Activated naive CD8-positive, alpha-beta T cell treated with anti-CD3 and anti-CD28 coated beads, Interleukin-2, amount 50 U/mL, for 24 hours (primary cell): ENCODE results near the gene PAPPA2.

Source experiments
- ATAC-seq: fragments of 150-1000 bp; cut with Tn5 transposase; one replicate; pipeline ENCODE4 v1.10.0; 2021
- DNase-seq: peaks from one replicate; pipeline ENCODE4 v3.0.0; 2021
- H3K27ac Mint-ChIP-seq: one replicate; pipeline ENCODE4 v1.8.0; 2021; ENCODE audit warnings: mild to moderate bottlenecking, mixed read lengths
- H3K27me3 Mint-ChIP-seq: one replicate; pipeline ENCODE4 v1.8.0; 2021; ENCODE audit warnings: mixed read lengths
- H3K36me3 Mint-ChIP-seq: one replicate; pipeline ENCODE4 v1.8.0; 2021; ENCODE audit warnings: low read depth, mixed read lengths
- H3K4me1 Mint-ChIP-seq: one replicate; pipeline ENCODE4 v1.8.0; 2021; ENCODE audit warnings: mixed read lengths
- H3K4me3 Mint-ChIP-seq: one replicate; pipeline ENCODE4 v1.8.0; 2021; ENCODE audit warnings: mild to moderate bottlenecking, moderate library complexity, mixed read lengths
- H3K9me3 Mint-ChIP-seq: one replicate; pipeline ENCODE4 v1.8.0; 2021; ENCODE audit warnings: mixed read lengths

Gene PAPPA2

GRCh38 chr1:176469450-176470010 is 6.6 kb downstream of the PAPPA2 start:
- Mint-ChIP-seq H3K36me3 (no peaks in the 10 kb centered on the region), H3K4me3 (no peak overlapping the region), H3K27ac (no peak overlapping the region), H3K4me1 (no peaks in the 10 kb centered on the region), H3K9me3 (no peaks in the 10 kb centered on the region), H3K27me3 (no peaks in the 10 kb centered on the region)
- no peak for DNase-seq
- no peak for ATAC-seq

GRCh38 chr1:176471338-176472121 is 8.6 kb downstream of the PAPPA2 start:
- Mint-ChIP-seq H3K9me3 (no peaks in the 10 kb centered on the region), H3K4me1 (no peaks in the 10 kb centered on the region), H3K36me3 (no peaks in the 10 kb centered on the region), H3K4me3 (no peak overlapping the region), H3K27ac (no peak overlapping the region), H3K27me3 (no peaks in the 10 kb centered on the region)
- DNase-seq (no peak), ATAC-seq (no peak)

DNA sequence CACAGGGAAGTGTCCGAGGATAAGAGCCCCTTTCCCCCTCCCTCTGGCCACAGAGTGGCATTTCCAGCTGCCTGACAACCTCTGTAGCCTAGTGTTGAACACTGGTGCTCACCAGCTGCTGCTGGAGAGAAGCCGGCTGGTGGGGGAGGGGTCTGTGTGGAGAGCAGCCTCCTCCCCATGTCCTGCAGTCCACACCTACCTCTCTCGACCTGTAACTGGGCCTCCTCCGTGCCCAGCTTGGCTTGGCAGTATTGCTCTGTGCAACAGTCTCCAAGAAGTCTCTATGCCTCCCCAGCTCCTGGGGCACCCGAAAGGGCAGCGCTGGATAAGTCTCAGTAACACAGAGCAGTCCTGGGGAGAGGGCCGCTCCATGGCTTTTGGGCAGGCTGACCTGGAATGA is 17.0 kb downstream of the PAPPA2 start:
- H3K4me3 Mint-ChIP-seq, result no peak overlapping the region
- H3K9me3 Mint-ChIP-seq, result no peaks in the 10 kb centered on the region
- DNase-seq, result no peak
- ATAC-seq, result no peak
- H3K27me3 Mint-ChIP-seq, result no peaks in the 10 kb centered on the region
- H3K27ac Mint-ChIP-seq, result no peak overlapping the region
- H3K36me3 Mint-ChIP-seq, result no peaks in the 10 kb centered on the region
- H3K4me1 Mint-ChIP-seq, result no peaks in the 10 kb centered on the region

DNA sequence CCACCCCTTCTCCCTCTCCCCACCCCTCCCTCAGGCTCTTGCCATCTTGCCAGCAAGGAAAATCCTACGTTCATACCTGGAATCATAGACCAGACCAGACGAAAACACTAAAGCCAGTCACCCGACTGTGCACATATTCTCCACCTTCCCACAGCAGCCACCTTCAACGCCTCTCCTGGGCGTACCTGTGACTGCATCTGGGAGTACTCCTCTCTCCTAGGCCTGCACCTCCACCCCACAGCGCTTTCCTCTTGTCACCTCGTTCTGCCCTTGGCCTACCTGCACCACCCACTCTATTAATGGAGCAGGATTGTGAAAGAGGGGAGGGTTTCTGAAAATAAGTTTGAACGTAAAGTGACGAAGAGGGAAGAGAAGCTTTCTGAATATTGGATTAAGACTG is 17.8 kb downstream of the PAPPA2 start:
- Mint-ChIP-seq H3K36me3 (no peaks in the 10 kb centered on the region), H3K4me3 (no peak overlapping the region), H3K27me3 (no peaks in the 10 kb centered on the region), H3K4me1 (no peaks in the 10 kb centered on the region), H3K27ac (no peak overlapping the region), H3K9me3 (no peaks in the 10 kb centered on the region)
- DNase-seq (no peak), ATAC-seq (no peak)

DNA sequence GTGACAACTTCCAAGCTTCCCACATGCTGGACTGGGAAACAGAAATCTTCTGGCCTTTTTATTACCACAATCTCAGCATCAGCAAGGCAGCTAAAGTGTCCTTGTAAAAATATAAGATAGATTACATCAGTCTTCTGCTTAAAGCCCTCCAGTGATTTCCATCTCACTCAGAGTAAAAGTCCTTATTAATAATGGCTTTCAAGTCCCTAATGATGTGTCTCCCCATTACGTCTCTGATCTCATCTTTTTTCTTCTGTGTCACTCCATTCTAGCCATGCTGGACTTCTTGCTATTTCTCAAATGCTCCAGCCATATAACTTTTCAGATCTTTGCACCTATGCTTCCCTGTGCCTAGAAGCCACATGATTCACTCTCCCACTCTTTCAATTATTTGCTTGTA is 22.1 kb downstream of the PAPPA2 start:
- ATAC-seq, result no peak
- no peaks in the 10 kb centered on the region for H3K9me3 Mint-ChIP-seq
- H3K4me3 Mint-ChIP-seq, result no peak overlapping the region
- no peaks in the 10 kb centered on the region for H3K36me3 Mint-ChIP-seq
- H3K27me3 Mint-ChIP-seq, result no peaks in the 10 kb centered on the region
- DNase-seq, result no peak
- no peak overlapping the region for H3K27ac Mint-ChIP-seq
- no peaks in the 10 kb centered on the region for H3K4me1 Mint-ChIP-seq

GRCh38 chr1:176494436-176494835 is 31.5 kb downstream of the PAPPA2 start:
- Mint-ChIP-seq H3K4me3 (no peak overlapping the region), H3K36me3 (no peaks in the 10 kb centered on the region), H3K27me3 (no peaks in the 10 kb centered on the region), H3K27ac (no peak overlapping the region), H3K9me3 (no peaks in the 10 kb centered on the region), H3K4me1 (no peaks in the 10 kb centered on the region)
- ATAC-seq (no peak), DNase-seq (no peak)

- Mint-ChIP-seq H3K27ac (no peak overlapping the region), H3K27me3 (no peaks in the 10 kb centered on the region), H3K4me1 (no peaks in the 10 kb centered on the region), H3K9me3 (no peaks in the 10 kb centered on the region), H3K36me3 (no peaks in the 10 kb centered on the region), H3K4me3 (no peak overlapping the region)
- no peak for DNase-seq
- no peak for ATAC-seq
Measured at GRCh38 chr1:176499671-176500070, 36.7 kb downstream of the PAPPA2 start.

DNA sequence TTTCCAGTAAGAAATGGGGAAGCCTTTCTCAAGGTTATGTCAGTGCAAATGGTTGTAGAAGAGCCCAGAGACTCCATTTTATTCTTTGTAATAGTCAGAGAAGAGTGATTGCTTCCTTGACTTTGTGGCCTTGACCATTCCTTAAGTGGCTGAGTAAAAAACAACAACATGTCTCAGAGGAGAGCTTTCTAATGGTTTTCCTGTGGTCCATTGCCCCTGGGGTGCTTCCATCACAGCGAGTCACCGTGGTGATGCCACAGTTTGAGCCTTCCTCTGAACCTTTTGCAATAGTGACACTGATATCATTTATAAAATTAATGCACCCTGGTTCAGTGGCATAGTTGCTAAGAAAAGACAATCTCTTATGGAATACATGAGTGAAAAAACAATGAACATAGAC is 38.6 kb downstream of the PAPPA2 start:
- no peaks in the 10 kb centered on the region for H3K9me3 Mint-ChIP-seq
- no peaks in the 10 kb centered on the region for H3K36me3 Mint-ChIP-seq
- no peak overlapping the region for H3K27ac Mint-ChIP-seq
- H3K4me1 Mint-ChIP-seq, result no peaks in the 10 kb centered on the region
- H3K4me3 Mint-ChIP-seq, result no peak overlapping the region
- ATAC-seq (no peak), DNase-seq (no peak)
- H3K27me3 Mint-ChIP-seq, result no peaks in the 10 kb centered on the region

- no peak for DNase-seq
- H3K4me3 Mint-ChIP-seq, result no peak overlapping the region
- H3K4me1 Mint-ChIP-seq, result no peaks in the 10 kb centered on the region
- peaks cover 6% of the 10 kb centered on the region for H3K27me3 Mint-ChIP-seq
- H3K36me3 Mint-ChIP-seq, result no peaks in the 10 kb centered on the region
- ATAC-seq, result no peak
- H3K27ac Mint-ChIP-seq, result no peak overlapping the region
- no peaks in the 10 kb centered on the region for H3K9me3 Mint-ChIP-seq
Measured at GRCh38 chr1:176504848-176505553, 42.0 kb downstream of the PAPPA2 start.

DNA sequence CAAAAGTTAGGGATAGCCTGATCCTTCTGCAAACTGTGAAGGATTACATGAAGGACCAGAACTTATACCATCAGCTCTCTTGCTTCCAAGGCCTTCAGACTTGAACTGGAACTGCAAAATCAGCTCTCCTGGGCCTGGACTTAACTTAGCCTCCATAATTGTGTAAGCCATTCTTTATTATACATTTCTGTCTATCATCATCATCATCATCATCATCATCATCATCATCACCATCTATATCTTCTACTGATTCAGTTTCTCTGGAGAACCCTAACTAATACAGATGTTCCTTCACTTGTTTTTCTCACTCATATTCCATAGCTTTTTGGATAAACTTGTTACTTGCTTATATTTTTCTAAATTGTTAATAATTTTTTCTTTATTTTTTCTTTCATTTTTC is 50.0 kb downstream of the PAPPA2 start:
- H3K27me3 Mint-ChIP-seq, result no peaks in the 10 kb centered on the region
- no peaks in the 10 kb centered on the region for H3K36me3 Mint-ChIP-seq
- no peak overlapping the region for H3K4me3 Mint-ChIP-seq
- no peak for DNase-seq
- no peak for ATAC-seq
- peaks cover 6% of the 10 kb centered on the region for H3K9me3 Mint-ChIP-seq
- H3K27ac Mint-ChIP-seq, result no peak overlapping the region
- peaks cover 3% of the 10 kb centered on the region for H3K4me1 Mint-ChIP-seq

GRCh38 chr1:176515310-176515709 is 52.3 kb downstream of the PAPPA2 start:
- no peaks in the 10 kb centered on the region for H3K27me3 Mint-ChIP-seq
- DNase-seq (no peak), ATAC-seq (no peak)
- no peaks in the 10 kb centered on the region for H3K36me3 Mint-ChIP-seq
- H3K4me3 Mint-ChIP-seq, result no peak overlapping the region
- peaks cover 6% of the 10 kb centered on the region for H3K9me3 Mint-ChIP-seq
- H3K27ac Mint-ChIP-seq, result no peak overlapping the region
- peaks cover 3% of the 10 kb centered on the region for H3K4me1 Mint-ChIP-seq

DNA sequence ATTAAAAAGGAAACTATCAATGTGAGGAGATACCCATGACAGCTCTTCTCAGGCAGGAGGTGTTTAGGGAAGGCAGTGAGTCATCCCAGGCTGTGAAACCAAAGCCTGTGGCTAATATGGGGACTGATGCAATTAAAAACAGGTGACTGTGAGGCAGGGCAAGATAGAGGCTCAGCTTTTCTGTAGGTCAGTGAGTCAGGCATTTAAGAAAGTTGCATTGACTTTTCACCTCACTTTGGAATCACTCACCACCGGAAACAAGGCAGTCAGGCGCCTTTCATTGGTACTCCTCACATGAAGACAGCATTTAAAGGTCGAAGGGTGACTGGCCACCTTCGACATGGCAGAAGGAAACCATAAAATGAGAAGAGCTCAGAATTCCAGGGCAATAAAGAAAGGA is 54.5 kb downstream of the PAPPA2 start:
- H3K27ac Mint-ChIP-seq, result no peak overlapping the region
- H3K4me1 Mint-ChIP-seq, result peaks cover 3% of the 10 kb centered on the region
- H3K9me3 Mint-ChIP-seq, result peaks cover 6% of the 10 kb centered on the region
- ATAC-seq (no peak), DNase-seq (no peak)
- H3K4me3 Mint-ChIP-seq, result no peak overlapping the region
- no peaks in the 10 kb centered on the region for H3K27me3 Mint-ChIP-seq
- H3K36me3 Mint-ChIP-seq, result no peaks in the 10 kb centered on the region

- no peak for ATAC-seq
- no peak for DNase-seq
- H3K4me1 Mint-ChIP-seq, result peaks cover 3% of the 10 kb centered on the region
- no peak overlapping the region for H3K27ac Mint-ChIP-seq
- H3K36me3 Mint-ChIP-seq, result no peaks in the 10 kb centered on the region
- no peaks in the 10 kb centered on the region for H3K27me3 Mint-ChIP-seq
- H3K4me3 Mint-ChIP-seq, result no peak overlapping the region
- H3K9me3 Mint-ChIP-seq, result no peaks in the 10 kb centered on the region
Measured at GRCh38 chr1:176521211-176521610, 58.2 kb downstream of the PAPPA2 start.

DNA sequence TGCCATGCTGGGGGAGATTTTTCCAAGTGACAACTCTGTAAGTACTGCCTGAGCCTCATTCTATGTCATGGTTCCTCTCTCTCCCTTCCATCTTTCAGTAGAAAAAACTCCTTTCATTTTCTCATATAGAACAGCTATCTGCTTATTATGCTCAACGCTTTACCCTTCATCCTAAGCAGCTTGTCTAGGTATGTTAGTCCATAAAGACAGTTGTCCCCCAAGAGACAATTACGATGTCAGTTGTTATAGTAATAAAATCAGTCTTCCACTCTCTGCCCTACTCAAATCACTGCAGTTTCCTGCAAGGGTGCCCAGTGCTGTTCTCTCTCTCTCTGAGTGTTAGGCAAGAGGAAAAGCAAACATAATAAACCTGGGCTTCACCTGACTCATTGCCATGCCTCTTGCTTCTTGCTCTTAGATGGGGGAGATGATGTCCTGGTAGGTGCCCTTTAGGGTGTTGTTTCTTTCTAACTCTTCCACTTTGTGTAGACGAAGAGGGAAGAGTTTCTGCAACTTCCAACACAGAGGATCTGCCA is 59.4 kb downstream of the PAPPA2 start:
- no peaks in the 10 kb centered on the region for H3K36me3 Mint-ChIP-seq
- ATAC-seq (no peak), DNase-seq (no peak)
- no peak overlapping the region for H3K27ac Mint-ChIP-seq
- H3K4me1 Mint-ChIP-seq, result peaks cover 3% of the 10 kb centered on the region
- H3K9me3 Mint-ChIP-seq, result no peaks in the 10 kb centered on the region
- H3K4me3 Mint-ChIP-seq, result no peak overlapping the region
- no peaks in the 10 kb centered on the region for H3K27me3 Mint-ChIP-seq
